Adipose tissue (tissue), 3 donors: ENCODE results near the gene CTBP1. TPM values are rescaled to one million over a fixed set of nuclear protein-coding genes. Genes with fewer than 3 reads are reported as not detected.

Experiments
- H3K27ac ChIP-seq: one replicate; pipeline ENCODE4 v1.5.1; 2013; ENCODE audit warnings: low read depth, low read length
- WGBS, 3 donors: extraction: QIAGEN DNeasy Blood & Tissue Kit; methylation state at CpG; one replicate each; pipeline ENCODE4 v1.1.7; 2013; 5-methylcytosine and 5-hydroxymethylcytosine counted together
- polyA plus RNA-seq, 3 donors: library from polyadenylated mRNA; stranded (reverse); fragments of 200-250 nt; gene quantifications; one replicate each; pipeline ENCODE4 v1.2.3, GENCODE V29; 2013
- donor health status: healthy with polysubstance abuse.
- donor health status: Bipolar disorder and iron deficiency.
- donor health status: healthy.

The CTBP1 gene
- polyA plus RNA-seq, 3 donors, result 102 to 144 (median 109) TPM

GRCh38 chr4:1208266-1208961 lies 40.5 kb downstream of the CTBP1 start:
- no peak overlapping the region for H3K27ac ChIP-seq
- WGBS, 3 donors, result 51 to 63% (median 53%) methylated on average over 31 to 37 of the region's 37 CpGs

GRCh38 chr4:1207603-1208265 lies 41.2 kb downstream of the CTBP1 start:
- 56 to 65% (median 56%) methylated on average over 27 to 28 of the region's 31 CpGs for WGBS, 3 donors
- H3K27ac ChIP-seq, result no peak overlapping the region

GRCh38 chr4:1207157-1207470 lies 41.8 kb downstream of the CTBP1 start:
- H3K27ac ChIP-seq, result no peak overlapping the region
- WGBS, 3 donors, result 89 to 97% (median 94%) methylated on average over 8 to 12 of the region's 12 CpGs

GRCh38 chr4:1206299-1207156 lies 42.4 kb downstream of the CTBP1 start:
- H3K27ac ChIP-seq, result no peak overlapping the region
- WGBS, 3 donors, result 92 to 95% (median 93%) methylated on average over 21 of the region's 21 CpGs

GRCh38 chr4:1205586-1206298 lies 43.2 kb downstream of the CTBP1 start:
- 90 to 92% (median 92%) methylated on average over 17 of the region's 17 CpGs for WGBS, 3 donors
- no peak overlapping the region for H3K27ac ChIP-seq

- H3K27ac ChIP-seq, result no peak overlapping the region
- 69 to 84% (median 71%) methylated on average over 25 of the region's 25 CpGs for WGBS, 3 donors
Measured at GRCh38 chr4:1204828-1205585, 43.9 kb downstream of the CTBP1 start.

- 94 to 95% (median 95%) methylated on average over 21 of the region's 21 CpGs for WGBS, 3 donors
Measured at GRCh38 chr4:1204286-1204827, 44.6 kb downstream of the CTBP1 start.

GRCh38 chr4:1203026-1203616 lies 45.8 kb downstream of the CTBP1 start:
- WGBS, 3 donors, result 88 to 96% (median 91%) methylated on average over 13 of the region's 13 CpGs
- no peak overlapping the region for H3K27ac ChIP-seq

More at GRCh38 chr4:1204286-1204827, 44.6 kb downstream of the CTBP1 start:
- H3K27ac ChIP-seq, result no peak overlapping the region

- WGBS, 3 donors, result 85 to 91% (median 86%) methylated on average over 19 of the region's 19 CpGs
- no peak overlapping the region for H3K27ac ChIP-seq
Measured at GRCh38 chr4:1202526-1203011, 46.4 kb downstream of the CTBP1 start.

- whole genome bisulfite sequencing, 3 donors, result 40 to 78% (median 47%) methylated on average over 26 of the region's 26 CpGs
- H3K27ac ChIP-seq, result no peak overlapping the region
Measured at GRCh38 chr4:1201851-1202525, 46.9 kb downstream of the CTBP1 start.

GRCh38 chr4:1200425-1201035 lies 48.4 kb downstream of the CTBP1 start:
- 12 to 48% (median 12%) methylated on average over 18 to 20 of the region's 20 CpGs for WGBS, 3 donors
- H3K27ac ChIP-seq, result no peak overlapping the region

- WGBS, 3 donors, result 73 to 86% (median 78%) methylated on average over 27 of the region's 27 CpGs
- no peak overlapping the region for H3K27ac ChIP-seq
Measured at GRCh38 chr4:1199556-1200331, 49.2 kb downstream of the CTBP1 start.

GRCh38 chr4:1198098-1198844 lies 50.7 kb downstream of the CTBP1 start:
- WGBS, 3 donors, result 89 to 91% (median 90%) methylated on average over 24 of the region's 24 CpGs

GRCh38 chr4:1196421-1197183 lies 52.3 kb downstream of the CTBP1 start:
- WGBS, 3 donors, result 85 to 86% (median 85%) methylated on average over 13 of the region's 13 CpGs
- H3K27ac ChIP-seq, result no peak overlapping the region

More at GRCh38 chr4:1198098-1198844, 50.7 kb downstream of the CTBP1 start:
- no peak overlapping the region for H3K27ac ChIP-seq
